NCI-H345 treated with DMSO at 0.1 percent for 48 hours (cell line): ENCODE measurements around the gene RYR1.

Experiments
- DNase-seq: peaks from one replicate; lab custom pipeline; 2025; ENCODE audit not compliant: unreplicated experiment; lab: John Stamatoyannopoulos, UW

RYR1 gene

DNA sequence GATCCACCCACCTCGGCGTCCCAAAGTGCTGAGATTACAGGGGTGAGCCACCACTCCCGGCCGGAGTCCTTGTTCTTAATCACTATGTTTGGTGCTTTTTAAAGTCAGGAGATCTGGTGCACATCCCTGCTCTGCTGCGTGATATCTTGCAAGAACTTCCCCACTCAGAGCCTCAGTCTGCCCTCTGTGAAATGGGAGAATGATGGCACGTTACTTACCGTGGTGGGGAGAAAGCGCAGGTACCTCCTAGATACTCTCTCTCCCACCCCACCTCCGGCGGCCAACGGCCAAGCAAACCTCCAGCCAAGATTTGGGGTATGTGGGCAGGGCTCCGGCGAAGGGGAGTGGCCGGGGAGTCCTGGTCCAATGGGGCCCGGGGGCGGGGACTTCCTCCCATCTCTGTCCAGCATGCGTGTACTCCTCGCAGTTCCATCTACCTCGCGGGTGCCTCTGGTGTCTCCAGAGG lies at the start of gene RYR1:
Gene RYR1 (plus strand): TSS at position 424 of the 466 bp plus-strand sequence. CDS start 139 bp downstream, outside the sequence.
- no peak for DNase-seq

DNA sequence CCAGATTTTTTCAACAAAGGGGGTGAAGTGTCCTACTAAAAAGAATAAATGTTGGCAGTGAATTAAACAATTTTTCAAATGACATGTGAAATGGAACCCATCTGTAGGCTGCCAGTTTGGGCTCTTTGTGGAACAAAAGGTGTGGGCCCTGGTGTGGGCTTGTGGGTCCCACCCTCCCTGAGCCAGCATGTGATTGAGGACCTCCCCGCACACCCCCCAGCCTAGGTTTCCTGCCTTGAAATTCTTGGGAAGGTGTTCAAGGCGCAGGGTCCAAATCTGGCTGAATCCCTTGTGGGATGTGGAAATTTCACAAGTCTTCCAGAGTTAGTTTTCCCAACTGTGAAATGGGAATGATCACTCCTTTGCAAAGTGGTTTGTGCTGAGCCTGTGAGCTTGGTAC lies 49.7 kb upstream of the RYR1 start:
- DNase-seq, result no peak

DNA sequence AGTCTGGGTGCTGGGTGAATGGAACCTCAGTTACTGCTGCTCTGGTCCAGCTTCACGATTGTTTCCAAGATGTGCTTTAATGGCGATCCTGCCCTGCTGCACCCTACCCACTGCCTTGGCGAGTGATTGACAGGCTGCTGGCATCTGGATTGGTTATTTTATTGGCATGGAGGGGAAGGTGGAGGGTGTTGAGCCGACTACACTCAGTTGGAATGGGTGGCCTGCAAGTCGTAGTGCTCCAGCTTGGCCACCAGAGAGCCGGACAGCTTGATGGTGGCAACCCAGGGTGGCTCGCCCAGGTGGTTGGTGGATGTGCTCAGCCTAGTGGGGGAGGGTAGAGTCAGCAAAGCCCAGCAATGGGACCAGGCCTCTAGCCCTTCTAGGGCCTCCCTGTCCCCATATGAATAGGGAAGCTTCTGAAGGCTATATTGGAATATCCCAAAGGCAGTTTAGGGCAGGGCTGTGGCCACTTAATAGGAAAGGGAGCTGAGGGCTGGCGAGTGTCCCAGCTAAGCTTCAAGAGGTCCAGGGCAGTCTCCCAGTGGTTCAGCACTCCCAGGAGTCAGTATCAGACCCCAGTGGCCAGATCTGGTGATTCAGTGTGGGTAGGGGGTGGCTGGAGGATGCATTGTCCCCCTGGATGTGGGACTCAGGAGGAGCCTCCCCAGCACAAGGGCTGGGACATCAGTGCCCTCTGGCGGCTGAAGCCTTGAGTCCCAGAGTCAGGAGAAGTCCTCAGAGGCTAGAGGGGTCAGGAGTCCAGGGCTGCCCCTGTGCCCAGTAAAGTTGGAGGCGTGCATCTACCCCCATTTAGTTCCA lies 49.1 kb upstream of the RYR1 start:
- DNase-seq, result no peak

DNA sequence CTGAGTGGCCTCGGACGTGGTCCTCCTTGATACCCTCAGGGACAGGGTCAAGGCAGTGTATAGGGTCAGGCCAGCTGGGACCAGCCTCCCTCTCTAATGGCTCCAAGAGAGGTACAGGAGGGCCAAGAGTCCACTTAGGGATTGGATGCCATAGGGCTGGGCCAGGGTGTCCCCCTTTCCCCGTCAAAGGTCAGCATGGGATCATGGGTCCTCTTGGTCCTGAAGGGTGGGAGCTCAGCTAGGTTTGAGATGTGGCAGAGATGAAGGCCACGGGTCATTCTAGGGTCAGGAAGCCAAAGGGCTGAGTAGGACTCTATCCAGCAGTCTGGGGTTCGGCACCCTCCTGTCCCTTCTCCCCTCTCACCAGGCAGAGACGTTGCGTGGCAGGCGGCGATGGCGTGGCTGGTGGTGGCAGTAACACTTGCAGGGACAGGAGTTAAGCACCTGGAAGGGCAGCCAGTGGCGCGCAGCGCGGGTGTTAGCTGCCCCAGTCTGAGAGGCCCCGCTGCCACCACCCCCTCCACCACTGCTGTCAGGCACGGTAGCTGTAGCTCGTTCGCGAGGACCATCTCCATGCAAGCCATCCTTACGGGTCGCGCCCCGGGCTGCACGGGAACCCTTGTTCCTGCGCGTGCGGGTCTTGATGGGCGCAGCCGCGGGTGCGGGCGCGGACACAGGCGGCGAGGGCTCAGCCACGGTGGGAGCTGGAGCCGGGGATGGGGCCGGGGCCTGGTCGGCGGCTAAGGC lies 48.3 kb upstream of the RYR1 start:
- DNase-seq, result no peak

DNA sequence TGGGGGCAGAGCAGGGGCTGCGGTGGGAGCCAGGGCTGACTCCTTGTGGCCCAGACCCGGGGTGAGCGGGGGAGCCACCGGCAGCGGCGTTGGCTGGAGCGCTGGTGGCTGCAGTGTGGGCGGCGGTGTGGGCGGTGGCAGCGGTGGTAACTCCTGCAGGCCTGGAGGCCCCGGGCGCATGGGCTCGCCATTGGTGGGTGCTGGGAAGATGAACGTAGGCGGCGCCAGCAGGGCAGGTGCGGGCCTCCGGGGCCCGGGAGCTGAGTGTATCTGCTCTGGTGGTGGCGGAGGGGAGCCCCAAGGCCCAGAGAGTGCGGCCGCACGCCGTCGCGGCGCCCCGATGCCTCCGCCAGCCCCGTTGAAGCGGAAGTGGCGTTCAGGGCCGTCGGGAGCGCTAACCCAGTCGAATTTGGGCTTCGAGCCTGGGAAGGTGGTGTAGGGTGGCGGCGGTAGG lies 47.7 kb upstream of the RYR1 start:
- no peak for DNase-seq

DNA sequence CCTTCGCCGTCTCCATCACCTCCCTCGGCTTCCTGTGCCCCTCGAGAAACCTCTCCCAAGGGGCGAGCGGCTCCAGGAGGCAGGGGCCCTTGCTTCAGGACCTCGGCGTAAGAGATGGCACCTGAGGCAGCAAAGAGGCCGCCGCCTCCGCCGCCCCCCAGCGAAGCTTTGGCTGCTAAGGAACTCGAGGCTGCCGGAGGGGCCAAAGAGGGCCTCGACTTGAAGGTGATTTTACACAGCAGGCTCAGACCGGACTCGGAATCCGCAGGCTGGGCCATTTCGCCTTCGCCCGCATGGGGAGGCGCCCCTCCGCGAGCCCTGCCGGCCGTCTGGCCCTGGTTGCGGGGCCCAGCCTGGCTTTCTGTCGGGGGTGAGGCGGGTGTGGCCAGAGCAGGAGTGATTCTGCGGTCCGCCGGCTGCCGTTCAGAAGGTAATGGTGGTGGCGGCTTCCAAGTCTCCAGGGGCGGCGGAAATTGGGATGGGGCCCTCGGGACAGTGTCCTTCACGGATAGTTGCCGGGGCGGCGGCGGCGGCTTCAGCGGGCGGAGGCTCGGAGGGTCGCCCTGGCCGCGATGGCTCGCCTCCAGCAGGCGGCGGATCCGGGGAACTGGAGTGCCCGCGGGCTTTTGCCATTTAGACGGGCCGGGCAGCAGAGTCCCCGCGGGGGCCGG lies 47.1 kb upstream of the RYR1 start:
- no peak for DNase-seq

DNA sequence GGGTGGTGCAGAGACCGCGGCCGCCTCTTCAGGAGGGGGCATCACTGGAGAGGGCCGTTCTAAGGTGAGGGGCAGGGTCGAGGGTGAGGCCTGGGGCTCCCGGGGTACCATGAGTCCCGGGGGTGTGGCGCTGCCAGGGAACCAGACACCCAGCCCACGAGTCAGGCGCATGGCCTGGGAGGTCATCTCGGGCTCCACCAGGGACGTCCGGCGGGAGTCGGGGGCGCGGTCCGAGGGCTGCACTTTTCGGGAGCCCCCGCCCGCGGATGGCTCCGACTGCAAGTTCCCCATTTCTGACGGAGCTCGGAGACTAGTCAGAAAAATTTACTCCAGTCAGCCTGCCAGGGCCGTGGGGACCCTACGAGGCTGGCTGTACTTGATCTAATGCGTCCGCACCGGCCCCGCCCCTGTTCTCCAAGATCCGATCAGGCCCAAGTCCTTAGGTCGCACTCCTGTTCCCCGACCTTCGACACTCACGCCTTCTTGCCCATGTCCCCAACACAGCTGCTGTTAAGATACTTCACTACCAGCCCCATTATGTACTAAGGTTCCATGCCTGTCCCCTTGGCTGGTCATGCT lies 46.4 kb upstream of the RYR1 start:
- no peak for DNase-seq

DNA sequence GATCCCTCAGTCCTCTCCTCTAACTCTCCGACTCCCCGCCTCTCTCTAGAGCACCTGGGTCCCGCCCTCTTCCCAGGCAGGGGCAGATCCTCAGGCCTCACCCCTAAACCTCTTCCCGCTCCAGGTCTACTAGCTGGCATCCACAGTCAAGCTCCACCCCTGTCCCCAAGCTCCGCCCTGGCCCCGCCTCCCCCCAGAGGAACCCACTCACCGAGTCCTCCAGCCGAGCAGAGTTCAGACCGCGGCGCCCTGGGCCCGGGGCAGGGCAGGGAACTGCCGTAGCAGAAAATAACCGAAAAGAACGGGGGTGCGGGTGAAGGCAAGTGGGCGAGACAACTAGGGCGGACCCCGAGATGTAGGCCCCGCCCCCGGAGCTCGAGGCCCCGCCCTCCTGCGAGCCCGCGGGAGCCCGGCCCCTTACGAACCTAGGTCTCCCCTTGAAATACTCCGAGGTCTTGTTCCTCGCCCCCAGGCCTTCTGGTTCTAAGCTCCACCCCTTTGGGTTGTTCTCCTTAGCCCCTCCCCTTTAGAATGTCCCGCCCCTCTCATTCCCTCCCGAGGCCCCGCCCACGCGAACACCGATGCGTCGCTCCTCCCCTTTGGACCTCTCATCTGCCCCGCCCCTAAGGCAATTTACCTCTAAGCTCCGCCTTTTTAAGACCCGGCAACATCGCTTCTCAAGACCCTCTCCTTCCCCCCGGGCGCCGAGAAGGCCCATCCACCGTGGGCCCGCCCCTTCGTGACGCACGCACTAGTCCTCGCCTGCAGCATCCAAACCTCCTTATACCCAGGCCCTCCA lies 45.7 kb upstream of the RYR1 start, which contains the start of gene GGN:
Gene GGN (minus strand): TSS at position 485 of the 799 bp plus-strand sequence. CDS start 773 bp downstream, outside the sequence.
- DNase-seq, result peak; percentile 99

DNA sequence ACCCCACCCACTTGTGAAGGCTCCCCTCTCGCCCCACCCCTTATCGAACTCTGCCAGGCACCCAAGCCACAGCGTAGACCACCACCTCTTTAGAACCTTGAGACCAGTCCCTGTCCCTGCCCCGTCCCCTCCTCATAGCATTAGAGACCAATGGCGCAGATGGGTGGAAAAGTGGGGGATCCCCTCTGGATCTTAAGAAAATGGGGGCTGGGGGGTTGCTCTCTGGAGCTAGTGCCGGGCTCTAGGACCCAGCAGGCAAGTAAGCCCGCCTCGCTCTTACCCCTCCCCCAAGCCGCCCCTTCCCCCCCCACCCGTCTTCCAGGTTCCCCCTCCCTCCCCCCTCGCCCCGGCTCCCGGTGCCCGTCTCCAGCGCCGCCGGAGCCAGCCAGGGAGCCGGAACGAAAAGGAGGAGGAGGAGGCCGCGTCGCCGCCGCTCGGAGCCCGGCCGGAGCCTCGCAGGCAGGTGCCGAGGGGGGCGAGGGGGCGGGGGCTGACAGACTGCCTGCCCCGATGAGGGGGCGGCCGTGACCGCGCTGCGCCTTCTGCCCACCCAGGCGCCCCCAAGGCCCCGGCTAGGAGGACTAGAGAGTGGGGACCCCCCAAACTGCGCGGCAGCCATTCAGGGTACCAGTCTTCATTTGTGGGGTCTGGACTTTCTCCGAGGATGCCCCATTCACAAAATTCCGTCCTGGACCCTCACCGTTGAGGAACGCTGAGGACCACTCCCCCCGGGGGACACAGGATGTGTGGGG lies 45.0 kb upstream of the RYR1 start, which contains the start of gene SPRED3:
Gene SPRED3 (plus strand): TSS at position 349 of the 752 bp plus-strand sequence. CDS start 1,606 bp downstream, outside the sequence.
- DNase-seq, result peak; percentile 96

DNA sequence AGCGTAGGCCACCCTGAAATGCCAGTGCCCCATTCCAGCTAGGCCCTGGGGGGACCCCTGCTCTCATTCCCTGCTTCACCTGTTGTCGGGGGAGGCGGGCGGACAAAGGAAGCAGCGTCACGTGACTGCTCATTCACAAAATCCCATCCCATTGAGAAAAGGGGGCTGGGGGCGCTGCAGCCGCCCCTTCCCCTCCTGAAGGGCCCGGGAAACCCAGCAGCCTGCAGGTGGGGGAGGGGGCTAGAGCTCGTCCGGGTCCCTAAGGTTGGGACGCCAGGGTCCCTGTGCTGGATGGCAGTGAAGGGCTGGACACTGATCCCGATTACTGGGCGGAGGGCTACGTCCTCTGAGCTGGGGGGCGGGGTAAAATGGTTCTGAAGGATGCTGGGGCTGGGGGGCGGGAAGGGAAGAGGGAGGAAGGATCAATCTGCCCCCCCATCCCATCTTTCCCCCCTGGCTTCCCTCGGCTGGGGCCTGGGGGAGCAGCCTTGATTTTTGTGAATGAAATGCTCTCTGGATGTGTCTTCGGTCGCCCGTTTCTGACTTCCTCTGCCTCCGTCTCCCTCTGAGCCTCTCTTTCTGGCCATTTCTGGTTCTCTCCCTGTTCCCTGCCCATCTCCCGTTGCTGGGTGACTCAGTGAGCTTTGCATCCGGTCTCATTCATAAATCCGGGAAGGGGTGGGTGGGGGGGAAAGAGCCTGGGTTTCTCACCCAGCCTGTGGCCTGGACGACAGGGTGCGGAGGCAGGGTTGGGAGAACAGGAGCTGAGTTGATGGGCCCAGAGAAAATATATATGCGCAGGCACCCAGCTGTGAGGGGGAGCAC lies 44.2 kb upstream of the RYR1 start:
- DNase-seq, result peak; percentile 58

DNA sequence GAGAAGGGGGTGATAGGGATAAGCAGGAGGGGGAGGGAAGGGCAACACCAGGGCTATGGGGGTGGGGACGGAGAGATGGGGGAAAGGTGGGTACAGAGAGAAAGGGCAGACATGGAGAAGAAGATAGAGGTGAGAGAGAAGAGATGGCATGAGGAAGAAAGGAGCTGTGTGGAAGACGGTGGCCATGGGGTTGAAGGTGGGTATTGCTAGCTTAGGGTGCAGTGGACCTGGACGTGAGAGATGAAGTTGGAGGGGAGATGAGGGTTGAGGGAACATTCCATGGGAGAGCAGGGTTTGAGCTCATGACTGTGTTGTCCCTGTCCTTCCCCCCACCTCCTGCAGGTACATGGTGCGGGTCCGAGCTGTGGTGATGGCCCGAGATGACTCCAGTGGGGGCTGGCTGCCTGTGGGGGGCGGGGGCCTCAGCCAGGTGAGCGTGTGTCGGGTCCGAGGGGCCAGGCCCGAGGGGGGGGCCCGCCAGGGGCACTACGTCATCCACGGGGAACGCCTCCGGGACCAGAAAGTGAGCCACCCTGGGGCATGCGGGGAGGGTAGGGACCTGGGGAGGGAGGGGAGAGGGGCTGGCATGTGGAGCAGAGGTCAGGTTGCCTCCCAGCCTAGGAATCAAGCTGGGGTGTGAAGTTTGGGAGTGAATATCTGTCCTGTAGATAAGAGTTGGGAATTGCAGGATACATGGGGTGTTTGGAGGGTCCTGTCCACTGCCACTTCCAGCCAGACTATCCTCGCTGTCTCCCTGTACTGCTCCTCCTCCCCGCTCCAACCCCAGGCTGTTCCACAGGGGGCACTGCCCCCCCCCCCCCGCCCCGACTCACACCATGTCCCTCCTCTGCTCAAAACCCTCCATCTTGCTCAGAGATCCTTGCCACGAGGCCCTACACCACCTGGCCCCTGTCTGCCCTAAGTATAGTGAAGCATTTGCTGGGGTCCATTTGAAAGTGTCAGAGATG lies 43.2 kb upstream of the RYR1 start:
- no peak for DNase-seq

DNA sequence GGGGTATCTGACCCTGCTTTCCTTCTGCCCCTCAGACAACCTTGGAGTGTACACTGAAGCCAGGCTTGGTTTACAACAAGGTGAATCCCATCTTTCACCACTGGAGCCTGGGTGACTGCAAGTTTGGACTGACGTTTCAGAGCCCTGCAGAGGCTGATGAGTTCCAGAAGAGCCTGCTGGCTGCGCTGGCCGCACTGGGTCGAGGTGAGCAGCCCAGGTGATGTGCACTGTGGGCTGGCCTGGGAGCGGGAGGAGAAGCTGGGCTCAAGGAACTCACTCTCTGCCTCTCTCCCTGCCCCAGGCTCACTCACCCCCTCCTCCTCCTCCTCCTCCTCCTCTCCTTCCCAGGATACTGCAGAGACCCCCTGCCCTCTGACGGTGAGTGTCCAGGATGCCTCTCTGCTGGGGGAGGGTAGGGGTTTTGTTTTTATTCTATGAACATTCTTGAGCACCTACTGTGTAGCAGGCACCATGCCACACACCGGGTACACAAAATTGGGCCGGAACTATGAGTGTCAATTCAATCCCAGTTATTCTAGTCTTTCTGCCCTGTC lies 41.5 kb upstream of the RYR1 start:
- DNase-seq, result no peak

DNA sequence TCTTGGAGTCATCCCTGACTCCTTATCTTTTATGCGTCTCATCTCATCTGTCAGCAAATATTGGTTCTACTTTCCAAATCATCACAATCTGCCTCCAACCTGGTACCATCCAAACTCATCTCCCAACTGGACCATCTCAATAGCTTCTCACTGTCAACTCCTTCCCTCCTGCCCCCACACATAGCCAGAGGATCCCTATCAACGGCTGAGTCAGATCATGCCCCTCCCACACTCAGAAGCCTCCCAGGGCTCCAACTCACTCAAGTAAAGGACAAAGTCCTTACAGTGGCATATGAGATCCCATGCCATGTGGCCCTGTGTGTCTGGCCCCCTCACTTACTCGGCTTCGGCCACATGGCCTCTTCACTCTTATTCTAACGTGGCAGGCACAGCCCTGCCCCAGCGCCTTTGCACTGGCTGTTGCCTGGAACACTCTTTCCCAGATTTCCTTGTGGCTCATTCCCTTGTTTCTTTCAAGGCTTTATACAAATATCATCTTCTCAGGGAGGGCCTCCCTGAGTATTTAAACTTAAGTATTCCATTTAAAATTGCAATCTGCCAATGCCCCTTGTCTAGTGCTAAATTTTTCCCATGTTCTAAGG lies 40.7 kb upstream of the RYR1 start:
- DNase-seq, result no peak

DNA sequence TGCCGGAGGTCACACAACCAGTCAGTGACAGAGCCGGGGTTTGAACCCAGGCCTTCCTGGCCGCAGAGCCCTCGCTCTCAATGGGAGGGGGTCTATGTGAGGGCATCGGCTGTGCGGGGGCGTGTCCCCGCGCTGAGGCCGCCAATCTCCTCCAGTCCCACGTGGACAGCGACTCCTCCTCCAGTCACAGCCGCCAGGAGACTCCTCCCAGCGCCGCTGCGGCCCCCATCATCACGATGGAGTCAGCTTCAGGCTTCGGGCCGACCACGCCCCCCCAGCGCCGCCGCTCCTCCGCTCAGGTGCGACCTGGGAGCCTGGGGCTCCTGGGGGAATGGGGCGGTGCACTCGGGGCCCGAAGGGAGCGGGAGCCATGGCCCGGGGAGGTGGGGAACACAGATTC lies 39.0 kb upstream of the RYR1 start:
- DNase-seq, result no peak

DNA sequence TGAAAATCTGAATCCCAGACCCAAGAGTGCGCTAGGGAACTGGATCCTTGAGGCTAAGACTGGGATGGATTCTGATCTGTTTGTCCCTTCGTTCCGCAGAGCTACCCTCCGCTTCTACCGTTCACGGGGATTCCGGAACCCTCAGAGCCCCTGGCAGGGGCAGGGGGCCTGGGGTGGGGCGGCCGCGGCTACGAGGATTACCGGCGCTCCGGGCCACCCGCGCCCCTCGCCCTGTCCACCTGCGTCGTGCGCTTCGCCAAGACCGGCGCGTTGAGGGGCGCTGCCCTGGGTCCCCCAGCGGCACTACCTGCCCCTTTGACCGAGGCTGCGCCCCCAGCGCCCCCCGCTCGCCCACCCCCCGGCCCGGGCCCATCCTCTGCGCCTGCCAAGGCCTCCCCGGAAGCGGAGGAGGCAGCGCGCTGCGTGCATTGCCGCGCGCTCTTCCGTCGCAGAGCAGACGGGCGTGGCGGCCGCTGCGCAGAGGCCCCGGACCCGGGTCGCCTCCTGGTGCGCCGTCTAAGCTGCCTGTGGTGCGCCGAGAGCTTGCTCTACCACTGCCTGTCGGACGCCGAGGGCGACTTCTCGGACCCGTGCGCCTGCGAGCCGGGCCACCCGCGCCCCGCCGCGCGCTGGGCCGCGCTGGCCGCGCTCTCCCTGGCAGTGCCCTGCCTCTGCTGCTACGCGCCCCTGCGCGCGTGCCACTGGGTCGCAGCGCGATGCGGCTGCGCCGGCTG lies 37.9 kb upstream of the RYR1 start:
- no peak for DNase-seq

DNA sequence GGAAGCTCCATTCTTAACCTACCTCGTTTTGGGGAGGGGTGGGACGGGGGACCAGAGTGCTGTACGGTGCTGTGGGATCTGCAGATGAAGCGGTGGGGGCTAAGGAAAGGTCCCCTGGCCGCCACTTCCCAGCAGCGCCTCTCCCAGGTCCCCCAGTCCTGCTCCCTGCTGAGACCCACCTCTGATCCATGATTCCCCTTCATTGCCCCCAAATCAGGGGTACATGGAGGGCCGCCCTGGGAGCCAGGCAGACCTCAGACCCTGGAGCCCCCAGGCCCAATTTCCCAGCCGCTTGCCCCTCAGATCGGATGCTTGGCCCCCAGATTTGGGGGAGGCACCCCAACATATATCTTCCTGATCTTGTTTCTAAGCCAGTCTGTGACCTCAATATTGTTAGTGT lies 34.4 kb upstream of the RYR1 start:
- DNase-seq, result no peak
